WI38 (cell line): ENCODE results near the gene CDKN2B-AS1.

Experiments used
- H3K4me3 ChIP-seq: 2 replicates; pipeline ENCODE4 v1.5.1; 2011; ENCODE audit warnings: low read depth, mild to moderate bottlenecking, control low read depth, low read length
- TF ChIP-seq, protein P1 (sequence below): IDR thresholded peaks from 2 replicates; pipeline ENCODE4 v1.5.1; 2012; ENCODE audit warnings: low read depth, mild to moderate bottlenecking, control low read depth, low read length

CDKN2B-AS1 gene

GRCh38 chr9:22120595-22120994 is 126.0 kb downstream of the CDKN2B-AS1 start:
- H3K4me3 ChIP-seq = no peak overlapping the region
- TF ChIP-seq, protein P1, sequence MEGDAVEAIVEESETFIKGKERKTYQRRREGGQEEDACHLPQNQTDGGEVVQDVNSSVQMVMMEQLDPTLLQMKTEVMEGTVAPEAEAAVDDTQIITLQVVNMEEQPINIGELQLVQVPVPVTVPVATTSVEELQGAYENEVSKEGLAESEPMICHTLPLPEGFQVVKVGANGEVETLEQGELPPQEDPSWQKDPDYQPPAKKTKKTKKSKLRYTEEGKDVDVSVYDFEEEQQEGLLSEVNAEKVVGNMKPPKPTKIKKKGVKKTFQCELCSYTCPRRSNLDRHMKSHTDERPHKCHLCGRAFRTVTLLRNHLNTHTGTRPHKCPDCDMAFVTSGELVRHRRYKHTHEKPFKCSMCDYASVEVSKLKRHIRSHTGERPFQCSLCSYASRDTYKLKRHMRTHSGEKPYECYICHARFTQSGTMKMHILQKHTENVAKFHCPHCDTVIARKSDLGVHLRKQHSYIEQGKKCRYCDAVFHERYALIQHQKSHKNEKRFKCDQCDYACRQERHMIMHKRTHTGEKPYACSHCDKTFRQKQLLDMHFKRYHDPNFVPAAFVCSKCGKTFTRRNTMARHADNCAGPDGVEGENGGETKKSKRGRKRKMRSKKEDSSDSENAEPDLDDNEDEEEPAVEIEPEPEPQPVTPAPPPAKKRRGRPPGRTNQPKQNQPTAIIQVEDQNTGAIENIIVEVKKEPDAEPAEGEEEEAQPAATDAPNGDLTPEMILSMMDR = no peak

GRCh38 chr9:22124263-22125011 is 129.8 kb downstream of the CDKN2B-AS1 start:
- no peak overlapping the region for H3K4me3 ChIP-seq
- TF ChIP-seq, protein P1 = no peak

DNA sequence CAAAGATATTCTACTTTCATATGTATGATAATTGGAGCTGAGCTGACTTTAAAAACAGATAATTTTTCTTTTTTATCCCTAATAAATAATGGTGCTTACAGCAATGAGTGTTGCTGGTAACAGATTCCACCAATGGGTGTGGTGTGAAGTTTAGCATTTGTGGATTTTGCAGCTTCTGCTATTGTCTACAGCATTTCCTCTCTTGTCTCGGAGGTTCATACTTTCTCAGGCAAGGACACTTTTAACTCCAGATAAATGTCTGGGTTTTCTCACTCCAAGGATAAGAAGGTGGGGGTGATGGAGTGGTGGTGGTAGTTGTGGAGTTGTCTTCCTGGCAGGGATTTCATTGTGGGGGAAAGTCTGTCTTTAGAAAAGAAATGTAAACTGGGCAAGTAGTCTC is 134.5 kb downstream of the CDKN2B-AS1 start:
- no peak overlapping the region for H3K4me3 ChIP-seq
- TF ChIP-seq, protein P1 = no peak

- no peak overlapping the region for H3K4me3 ChIP-seq
- TF ChIP-seq, protein P1 = no peak
Observed at GRCh38 chr9:22129633-22130032, 135.0 kb downstream of the CDKN2B-AS1 start.

DNA sequence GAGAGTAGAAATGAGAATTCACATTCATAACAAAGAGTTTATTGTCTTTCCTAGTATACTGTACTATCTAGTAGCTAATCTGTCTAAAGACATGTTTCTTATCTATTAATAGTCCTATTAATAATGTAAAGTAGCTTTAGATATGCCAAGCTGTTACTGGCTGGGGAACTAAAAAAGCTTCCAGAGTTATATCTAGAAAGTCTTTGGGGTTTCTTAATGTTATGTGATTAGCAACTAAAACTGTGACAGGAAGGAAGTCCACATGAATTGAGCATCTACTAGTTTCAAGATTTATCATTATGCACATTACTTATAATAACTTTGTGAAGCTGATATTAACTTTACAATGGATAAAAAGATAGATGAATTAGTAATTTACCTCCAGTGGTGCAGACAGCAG is 137.2 kb downstream of the CDKN2B-AS1 start:
- H3K4me3 ChIP-seq = no peak overlapping the region
- TF ChIP-seq, protein P1 = no peak

- TF ChIP-seq, protein P1 = no peak
- H3K4me3 ChIP-seq = no peak overlapping the region
Observed at GRCh38 chr9:22134390-22134789, 139.8 kb downstream of the CDKN2B-AS1 start.

- no peak overlapping the region for H3K4me3 ChIP-seq
- TF ChIP-seq, protein P1 = no peak
Observed at GRCh38 chr9:22136461-22137096, 142.0 kb downstream of the CDKN2B-AS1 start.
